ENCODE results near the gene ZNF778.

- TF ChIP-seq CTCF (tag by site-specific recombination; IDR thresholded peaks at IDR 0.05): no peak
- TF ChIP-seq ZNF561 (tag by site-specific recombination; IDR thresholded peaks at IDR 0.05; ENCODE audit: borderline replicate concordance): no peak
- no peak for TF ChIP-seq ZBTB7A (tag by site-specific recombination; IDR thresholded peaks at IDR 0.05; ENCODE audit: low read depth)
- no peak for TF ChIP-seq REPIN1 (tag by site-specific recombination; IDR thresholded peaks at IDR 0.05; ENCODE audit: low read depth)
Observed at GRCh38 chr16:89210165-89210903, 7.2 kb upstream of the ZNF778 start.
